Epithelial cell of esophagus (primary cell): ENCODE measurements around the gene MC1R.
A peak's percentile ranks its signal among the peaks of the same experiment; 100 is the strongest.

Experiments
- DNase-seq: peaks from one replicate; pipeline ENCODE4 v3.0.0; 2010; ENCODE audit warnings: low read depth
- H3K4me3 ChIP-seq: 2 replicates; pipeline ENCODE4 v1.5.1; 2011; ENCODE audit warnings: mild to moderate bottlenecking, low read length, control low read depth
- CTCF ChIP-seq: IDR thresholded peaks from 2 replicates; pipeline ENCODE4 v1.5.1; 2011; ENCODE audit warnings: low read depth, mild to moderate bottlenecking, low read length, control low read depth, inconsistent platforms; ENCODE audit not compliant: insufficient read depth; ENCODE audit errors: missing control alignments

MC1R gene

DNA sequence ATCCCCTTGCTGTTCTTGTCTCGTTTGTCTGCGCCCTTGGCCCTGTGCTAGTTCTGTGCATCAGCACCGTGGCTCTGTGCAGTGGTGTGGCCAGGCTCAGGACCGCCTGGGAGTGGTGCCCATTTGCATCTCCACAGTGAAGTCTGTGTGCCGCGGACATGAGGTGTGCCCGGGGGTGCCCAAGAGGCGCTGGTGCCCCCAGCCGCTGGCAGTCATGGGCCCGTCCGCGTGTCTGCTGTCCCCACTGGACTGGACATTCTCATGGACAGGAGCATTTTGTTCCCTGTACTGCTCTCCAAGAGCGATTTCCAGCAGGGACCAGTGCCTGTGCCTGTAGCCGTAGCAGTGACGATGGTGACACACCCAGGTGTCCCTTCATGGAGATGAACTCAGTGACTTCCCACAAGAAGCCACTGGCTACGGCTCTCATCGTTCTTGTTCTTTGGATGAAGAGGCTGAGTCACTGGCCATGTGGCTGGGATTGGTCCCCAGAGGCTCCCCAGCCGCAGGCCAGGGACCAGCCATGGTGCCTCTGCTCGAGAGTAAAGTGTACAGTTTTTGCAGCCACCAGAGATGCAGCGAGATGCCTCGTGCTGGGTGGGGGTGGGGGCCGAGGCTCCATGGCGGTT is 13.0 kb upstream of the MC1R start:
- DNase-seq, result no peak
- no peak for TF ChIP-seq CTCF
- no peak overlapping the region for H3K4me3 ChIP-seq

DNA sequence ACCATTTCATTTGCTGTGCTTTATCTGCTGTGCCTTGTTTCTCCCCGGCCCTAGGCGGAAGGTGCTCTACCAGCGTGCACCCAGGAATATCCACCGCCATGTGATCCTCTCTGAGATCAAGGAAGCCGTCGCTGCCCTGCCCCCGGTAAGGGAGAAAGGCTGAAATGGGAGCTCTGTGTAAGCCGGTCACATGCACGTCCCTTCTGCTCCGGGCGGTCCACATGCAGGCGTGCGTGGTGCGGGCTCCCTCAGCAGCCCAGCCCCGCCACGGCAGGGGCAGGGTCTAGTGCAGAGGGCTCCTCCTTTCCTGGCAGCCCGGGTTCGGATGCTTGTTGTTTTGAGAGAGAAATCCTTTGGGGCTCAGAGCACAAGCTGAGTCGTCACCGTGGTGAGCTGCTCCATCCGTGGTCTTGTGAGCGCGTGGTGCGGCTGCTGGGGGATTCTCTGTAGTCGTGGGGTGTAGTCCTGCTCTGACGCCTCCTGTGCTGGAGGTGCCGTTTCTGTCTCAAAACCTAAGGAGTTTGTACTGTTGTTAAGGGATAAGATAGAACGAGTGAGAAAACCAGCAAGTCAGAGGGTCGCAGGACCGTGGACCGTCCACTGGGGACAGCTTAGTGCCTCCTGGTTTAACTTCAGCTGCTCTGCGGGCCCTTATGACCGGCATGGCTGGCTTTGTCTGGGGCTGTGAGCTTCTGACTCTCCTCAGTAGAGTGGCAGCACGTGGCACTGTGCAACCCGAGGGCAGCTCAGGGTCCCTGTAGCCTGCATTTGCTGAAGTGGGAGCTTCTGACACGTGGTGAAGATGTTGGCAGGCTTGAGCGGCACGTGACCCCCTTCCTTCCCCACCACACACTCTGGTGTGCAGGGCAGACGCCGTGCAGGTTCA is 12.3 kb upstream of the MC1R start:
- no peak overlapping the region for H3K4me3 ChIP-seq
- no peak for TF ChIP-seq CTCF
- no peak for DNase-seq

- no peak for TF ChIP-seq CTCF
- no peak overlapping the region for H3K4me3 ChIP-seq
- no peak for DNase-seq
Measured at GRCh38 chr16:89907055-89907814, 11.4 kb upstream of the MC1R start.

- no peak overlapping the region for H3K4me3 ChIP-seq
- no peak for TF ChIP-seq CTCF
- no peak for DNase-seq
Measured at GRCh38 chr16:89908236-89908635, 10.4 kb upstream of the MC1R start.

DNA sequence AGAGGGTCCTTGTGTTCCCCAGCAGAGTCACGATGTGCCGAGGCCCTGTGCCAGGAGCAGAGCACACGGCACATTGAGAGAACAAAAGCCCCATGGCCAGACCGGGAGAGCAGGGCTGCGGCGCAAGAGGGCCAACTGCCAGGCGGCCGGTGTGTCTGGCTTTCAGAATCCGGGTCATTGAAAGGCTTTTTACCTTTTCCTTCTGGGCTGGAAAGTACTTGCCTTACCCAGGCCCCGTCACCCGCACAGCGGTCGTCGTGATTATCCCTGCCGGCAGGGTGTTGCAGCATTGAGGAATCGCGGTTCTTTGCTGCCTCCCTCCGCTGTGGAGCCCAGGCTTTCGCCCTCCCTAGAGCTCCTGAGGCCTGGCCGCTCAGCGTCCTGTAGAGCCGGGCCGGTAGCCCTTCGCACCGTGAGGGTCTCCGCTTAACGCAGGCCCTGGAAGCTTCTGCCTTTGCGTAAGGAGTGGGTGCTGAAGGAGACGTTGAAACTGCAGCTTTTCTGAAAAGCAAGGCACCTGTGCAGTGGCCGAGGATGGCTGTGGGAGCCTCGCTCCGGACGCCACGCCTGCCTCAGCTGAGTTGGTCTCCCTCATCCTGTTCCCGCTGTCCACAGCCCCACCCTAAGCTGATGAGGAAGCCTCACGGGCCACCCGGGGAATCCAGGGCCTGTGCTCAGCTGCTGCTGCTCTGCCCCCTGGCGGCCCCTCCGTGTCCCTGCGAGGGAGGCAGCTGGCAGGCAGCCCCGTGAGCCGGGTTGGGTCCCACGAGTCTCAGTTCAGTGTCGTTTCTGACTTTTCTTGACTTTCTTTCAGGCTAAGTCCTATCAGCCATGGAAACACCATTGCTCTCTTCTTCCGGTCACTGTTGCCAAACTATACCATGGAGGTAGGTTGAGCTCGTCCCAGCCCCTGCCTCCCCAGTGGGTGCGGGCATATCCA is 8.6 kb upstream of the MC1R start:
- no peak overlapping the region for H3K4me3 ChIP-seq
- peak; percentile 82 for DNase-seq
- TF ChIP-seq CTCF, result peak; percentile 87

GRCh38 chr16:89910717-89911354 is 7.8 kb upstream of the MC1R start:
- H3K4me3 ChIP-seq, result no peak overlapping the region
- TF ChIP-seq CTCF, result no peak
- no peak for DNase-seq
